Activated T-cell treated with anti-CD3 and anti-CD28 coated beads, Interleukin-2, amount 50 U/mL, for 1 hour (primary cell): Measurements from ENCODE around the gene IZUMO4.

Experiments used
- DNase-seq: peaks from one replicate; pipeline ENCODE4 v3.0.0-alpha.2; 2020

Gene IZUMO4

GRCh38 chr19:2059422-2060201, 37.1 kb upstream of the IZUMO4 start:
- no peak for DNase-seq

- no peak for DNase-seq
Measured at GRCh38 chr19:2060884-2061494, 35.7 kb upstream of the IZUMO4 start.

GRCh38 chr19:2061495-2062388, 35.0 kb upstream of the IZUMO4 start:
- peak; percentile 100 for DNase-seq

- DNase-seq: no peak
Measured at GRCh38 chr19:2062389-2062729, 34.4 kb upstream of the IZUMO4 start.

- no peak for DNase-seq
Measured at GRCh38 chr19:2062770-2063169, 33.9 kb upstream of the IZUMO4 start.

- DNase-seq: no peak
Measured at GRCh38 chr19:2063824-2064223, 32.9 kb upstream of the IZUMO4 start.

GRCh38 chr19:2064395-2064787, 32.3 kb upstream of the IZUMO4 start:
- DNase-seq: no peak

- no peak for DNase-seq
Measured at GRCh38 chr19:2064788-2065524, 31.8 kb upstream of the IZUMO4 start.

GRCh38 chr19:2070436-2070827, 26.3 kb upstream of the IZUMO4 start:
- no peak for DNase-seq

- DNase-seq: no peak
Measured at GRCh38 chr19:2070986-2071673, 25.6 kb upstream of the IZUMO4 start.

GRCh38 chr19:2072757-2073551, 23.8 kb upstream of the IZUMO4 start:
- no peak for DNase-seq

- no peak for DNase-seq
Measured at GRCh38 chr19:2076526-2076944, 20.2 kb upstream of the IZUMO4 start.

- DNase-seq: no peak
Measured at GRCh38 chr19:2077398-2077797, 19.3 kb upstream of the IZUMO4 start.

GRCh38 chr19:2077833-2078619, 18.7 kb upstream of the IZUMO4 start:
- no peak for DNase-seq

GRCh38 chr19:2079076-2079864, 17.4 kb upstream of the IZUMO4 start:
- DNase-seq: no peak

GRCh38 chr19:2079865-2080301, 16.8 kb upstream of the IZUMO4 start:
- DNase-seq: no peak

GRCh38 chr19:2080336-2080988, 16.3 kb upstream of the IZUMO4 start:
- DNase-seq: no peak

GRCh38 chr19:2081873-2082810, 14.6 kb upstream of the IZUMO4 start:
- DNase-seq: peak; percentile 63
